ENCODE data around the gene NLRP2B.

GRCh38 chrX:57674861-57675260 is 5.2 kb downstream of the NLRP2B start:
- TF ChIP-seq CTCF (IDR thresholded peaks at IDR 0.05) (no peak), POLR2A (IDR thresholded peaks at IDR 0.05) (no peak)

Measured in right lobe of liver (tissue), 4 donors.